ENCODE measurements around the gene LRRTM4. TPM values are rescaled to one million over a fixed set of nuclear protein-coding genes. Genes with fewer than 3 reads are reported as not detected.
"Not testable (repeated sequence)": the region's sequence is repeated elsewhere in the genome, so short reads cannot be mapped to it uniquely, and the experiment has no call there.

The LRRTM4 gene
- total RNA-seq, 1 donor from 2014 or later: not detected

DNA sequence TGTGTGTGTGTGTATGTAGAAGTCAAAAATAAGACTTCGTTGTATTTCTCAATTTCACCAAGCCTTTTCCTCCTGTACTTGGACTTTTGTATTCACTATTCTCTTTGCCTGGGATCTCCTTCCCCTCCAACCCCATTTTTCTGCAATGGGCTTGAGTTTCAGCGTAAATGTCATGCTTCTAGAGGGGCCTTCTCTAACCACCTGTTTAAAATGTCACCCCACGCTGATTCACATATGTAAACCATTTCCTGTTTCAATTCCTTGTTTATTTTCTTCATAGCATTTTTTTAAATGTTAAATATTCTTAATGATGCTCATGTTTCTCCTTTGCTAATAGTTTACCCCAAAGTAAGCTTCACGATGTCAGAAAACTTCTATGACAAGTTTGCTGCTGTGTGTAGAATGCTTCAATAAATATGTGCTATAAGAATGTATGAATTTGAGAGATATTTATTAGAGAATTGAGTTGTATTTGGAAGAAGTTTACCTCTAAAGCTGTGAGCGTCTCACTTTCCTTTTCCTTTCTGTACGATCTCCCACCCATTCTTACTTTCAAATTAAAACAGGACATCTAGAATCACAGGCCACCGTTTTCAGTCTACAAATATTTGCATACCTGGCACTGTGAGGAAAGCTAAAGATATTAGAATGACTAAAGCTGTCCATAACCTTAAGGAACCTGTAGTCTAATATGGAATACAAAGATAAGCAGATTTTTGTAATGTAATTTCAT lies 762.4 kb downstream of the LRRTM4 start:
- DNase-seq (ENCODE audit: low read depth): no peak

DNA sequence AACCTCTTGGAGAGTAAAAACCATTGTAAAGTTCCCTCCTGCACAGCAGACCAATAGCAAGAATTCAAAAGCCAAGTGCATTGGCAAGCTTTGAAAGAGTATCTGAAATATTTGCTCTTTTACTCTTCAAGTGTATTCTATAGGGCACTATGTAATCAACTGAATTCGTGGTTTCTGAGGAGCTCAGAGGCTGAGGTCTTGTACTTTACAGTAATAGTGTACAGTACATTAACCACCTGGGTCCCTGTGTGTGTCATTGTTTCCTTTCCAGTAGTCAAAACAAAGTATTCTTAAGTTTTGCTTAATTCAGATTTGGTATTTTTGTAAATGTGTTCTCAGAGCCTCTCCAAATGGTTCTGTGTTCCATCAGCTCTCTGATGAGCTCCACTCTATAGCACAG lies 769.7 kb downstream of the LRRTM4 start:
- DNase-seq (ENCODE audit: low read depth): no peak

DNA sequence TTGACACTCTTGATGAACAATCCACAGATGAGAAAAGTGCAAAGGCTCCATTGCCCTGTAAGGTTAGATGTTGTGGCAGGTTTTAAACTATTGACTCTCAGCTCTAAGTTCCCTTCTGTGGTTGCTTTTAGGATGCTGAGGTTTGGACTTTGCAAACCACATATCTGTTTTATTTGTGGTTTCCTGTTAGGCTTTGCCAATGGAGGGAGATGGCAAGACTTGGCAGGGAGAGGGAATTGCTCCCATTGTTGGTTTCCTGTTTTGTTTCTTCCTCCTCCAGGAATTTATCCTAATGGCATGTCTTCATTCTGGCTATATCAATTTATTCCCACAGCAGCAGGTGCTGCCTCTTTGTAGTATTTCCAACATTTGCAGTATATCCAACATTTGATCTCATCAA lies 772.3 kb downstream of the LRRTM4 start:
- peak; percentile 46 for DNase-seq (ENCODE audit: low read depth)

DNA sequence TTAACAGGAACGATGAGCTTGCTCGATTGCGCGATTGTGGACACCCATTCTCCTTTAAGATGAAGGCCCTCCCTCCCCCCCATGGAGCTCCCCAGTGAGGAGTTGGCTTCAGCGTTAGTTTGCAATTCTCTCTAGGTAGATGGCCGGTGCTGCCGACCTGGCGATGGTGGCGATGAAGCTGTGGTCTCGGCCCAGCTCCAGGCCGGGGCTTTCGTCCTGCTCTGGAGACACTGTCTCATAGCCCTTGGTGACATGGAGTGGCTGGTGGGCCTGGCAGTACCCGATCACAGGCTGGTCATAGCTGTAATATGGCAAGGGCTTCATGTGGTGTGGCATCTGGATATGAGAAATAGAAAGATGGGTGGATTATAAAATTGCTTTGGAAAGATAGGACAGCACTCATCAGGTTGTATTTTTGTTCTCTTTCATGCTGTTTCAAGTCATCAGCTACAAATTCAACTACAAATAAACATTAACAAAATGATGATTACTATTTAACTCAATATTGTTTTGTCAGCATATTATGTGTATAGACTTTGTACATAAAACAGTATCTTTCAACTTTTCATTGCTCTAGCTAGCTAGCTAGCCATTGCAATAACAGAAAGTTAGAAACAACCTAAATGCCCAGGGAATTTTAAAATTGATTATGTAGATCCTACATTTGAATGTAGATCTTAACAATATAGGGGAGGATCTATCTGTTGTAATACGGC lies 773.4 kb downstream of the LRRTM4 start:
- DNase-seq (ENCODE audit: low read depth): no peak

DNA sequence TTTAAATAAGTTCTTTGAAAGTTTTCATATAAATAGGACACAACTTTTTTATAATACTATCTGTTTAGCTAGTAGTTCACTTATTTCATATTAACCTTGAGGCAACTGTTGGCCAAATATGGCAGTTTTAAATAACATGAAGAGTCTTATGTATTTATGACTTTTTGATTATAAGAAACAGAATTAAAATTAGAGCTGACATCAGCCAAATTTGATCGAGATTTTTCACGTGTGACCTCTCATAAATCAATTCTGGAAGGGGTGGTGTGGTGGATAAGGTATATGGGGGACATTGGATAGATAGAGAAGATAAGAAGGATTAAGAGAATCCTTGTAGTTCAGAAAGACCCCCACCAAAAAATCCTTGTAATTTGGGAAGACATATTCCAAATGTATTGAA lies 776.6 kb downstream of the LRRTM4 start:
- no peak for DNase-seq (ENCODE audit: low read depth)

DNA sequence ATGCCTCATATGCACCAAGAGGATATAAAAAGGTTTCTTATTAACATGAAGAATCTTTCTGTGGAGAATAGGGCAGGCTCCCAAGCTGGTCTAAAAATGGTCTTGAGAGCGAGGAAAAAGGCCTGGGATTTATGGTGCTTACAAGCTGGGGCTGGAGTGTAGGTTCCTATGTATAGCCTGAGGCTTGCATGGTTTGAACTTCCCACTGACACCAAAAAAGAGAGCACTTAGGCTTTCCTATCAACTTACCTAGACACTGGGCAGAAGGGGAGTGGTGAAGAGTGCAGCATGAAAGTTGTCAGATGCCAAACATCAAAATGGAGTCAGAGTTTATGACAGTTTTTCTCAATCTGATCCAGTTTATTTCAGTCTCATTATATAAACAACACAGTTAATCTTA lies 784.6 kb downstream of the LRRTM4 start:
- no peak for DNase-seq (ENCODE audit: low read depth)

DNA sequence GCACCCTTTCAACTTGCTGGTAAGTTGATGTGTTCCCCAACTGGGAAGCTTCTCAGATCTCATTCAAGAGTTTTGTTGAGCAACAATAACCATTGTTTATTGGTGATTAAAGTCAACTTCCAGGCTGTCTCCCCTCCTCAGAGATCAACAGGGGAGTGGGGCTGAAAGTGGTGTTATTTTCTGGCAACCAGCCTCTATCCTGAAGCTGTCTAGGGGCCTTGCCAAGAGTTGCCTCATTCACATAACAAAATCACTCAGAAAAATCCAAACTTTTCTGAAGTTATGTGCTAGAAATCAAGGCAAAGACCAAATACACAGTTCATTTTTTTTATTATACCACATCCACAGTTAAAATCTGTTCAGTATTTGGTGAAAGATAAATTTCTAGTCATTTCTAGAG lies 788.4 kb downstream of the LRRTM4 start:
- no peak for DNase-seq (ENCODE audit: low read depth)

DNA sequence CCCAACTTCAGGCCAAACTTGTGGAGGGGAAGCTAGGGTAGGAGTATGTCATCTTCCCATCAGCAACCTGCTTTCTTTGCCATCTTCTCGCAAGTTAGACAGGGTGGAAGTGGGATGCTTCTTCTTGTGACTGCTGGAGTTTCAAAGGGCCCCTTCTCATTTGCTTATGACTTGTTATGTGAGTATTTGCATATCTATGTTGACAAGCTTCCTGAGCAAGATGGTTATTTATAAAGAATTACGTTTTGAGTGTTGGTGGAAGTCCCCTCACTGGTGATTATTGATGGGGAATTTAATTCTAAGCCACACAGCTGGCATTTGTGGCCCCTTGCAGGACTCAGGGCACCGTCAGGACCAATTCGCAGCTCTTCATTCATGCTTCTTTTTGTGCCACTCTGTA lies 791.0 kb downstream of the LRRTM4 start:
- no peak for DNase-seq (ENCODE audit: low read depth)

DNA sequence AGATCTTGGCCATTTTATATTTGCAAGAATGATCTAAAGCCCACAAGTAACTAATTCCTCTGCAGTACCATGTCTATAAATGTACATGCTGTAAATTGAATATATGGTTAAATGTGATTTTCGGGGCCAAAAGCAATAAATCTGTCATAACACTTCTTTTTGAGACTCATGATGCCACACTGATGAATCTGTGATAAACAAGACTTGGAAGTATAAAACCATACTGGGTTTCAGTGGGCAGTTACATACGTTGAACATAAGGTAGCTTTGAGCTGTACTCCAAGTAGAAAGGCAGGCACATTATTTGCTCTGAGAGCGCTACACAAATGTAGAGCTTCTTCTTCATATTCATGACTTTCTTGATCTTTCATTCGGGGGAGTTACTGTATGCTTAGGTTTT lies 792.2 kb downstream of the LRRTM4 start:
- DNase-seq (ENCODE audit: low read depth): no peak

DNA sequence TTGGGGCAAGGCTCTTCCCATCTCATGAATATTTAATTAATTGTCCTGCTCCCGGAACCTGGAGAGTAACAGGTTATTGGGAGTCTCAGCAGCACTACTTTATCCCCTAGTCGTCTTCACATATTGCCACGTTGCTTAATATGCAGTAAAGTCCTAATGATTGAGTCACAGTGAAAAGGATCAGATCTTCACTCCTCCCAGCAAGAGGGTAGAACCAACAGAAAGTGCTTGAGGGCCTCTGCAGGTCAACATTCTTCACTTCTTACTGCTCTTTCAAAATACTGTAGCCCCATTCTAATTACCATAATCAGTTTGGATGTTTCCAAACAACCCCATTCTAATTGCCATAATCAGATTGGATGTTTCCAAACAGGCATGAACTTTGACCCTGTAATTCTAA lies 801.0 kb downstream of the LRRTM4 start:
- no peak for DNase-seq (ENCODE audit: low read depth)

DNA sequence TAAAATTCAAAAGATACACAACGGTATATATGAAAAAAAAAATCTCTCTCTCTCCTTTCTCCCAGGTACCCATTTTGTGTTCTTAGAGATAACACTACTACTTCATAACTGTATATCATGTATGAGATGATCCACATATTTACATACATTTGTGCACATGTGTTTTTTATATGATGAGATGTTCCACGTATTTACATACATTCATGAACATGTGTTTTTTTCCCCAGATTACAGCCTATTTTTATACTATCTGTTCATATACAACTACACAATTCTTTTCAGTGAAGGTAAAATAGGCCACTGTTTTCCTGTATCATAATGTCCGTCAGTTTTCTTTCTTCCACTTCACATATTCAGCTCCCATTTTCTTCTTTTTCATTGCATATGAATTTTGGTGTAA lies 808.9 kb downstream of the LRRTM4 start:
- DNase-seq (ENCODE audit: low read depth): no peak

DNA sequence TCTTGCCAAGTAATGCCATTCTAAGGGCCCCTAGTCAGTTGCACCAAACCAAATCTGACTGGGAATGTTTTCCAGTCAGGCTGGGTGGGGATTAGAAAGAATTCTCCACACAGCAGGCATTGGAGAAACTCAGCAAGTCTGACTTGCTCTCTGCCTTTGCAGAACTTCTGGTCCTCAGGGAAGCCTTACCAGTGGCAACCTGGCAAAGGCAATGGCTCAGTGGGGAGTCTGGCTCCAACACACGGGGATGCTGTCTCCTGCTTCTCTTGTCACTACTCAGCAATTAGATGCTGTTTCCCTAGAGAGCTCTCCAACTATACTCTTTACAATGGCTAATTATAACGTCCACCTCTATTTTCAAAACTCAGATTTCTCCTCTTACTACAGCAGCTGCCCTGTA lies 810.7 kb downstream of the LRRTM4 start:
- no peak for DNase-seq (ENCODE audit: low read depth)

DNA sequence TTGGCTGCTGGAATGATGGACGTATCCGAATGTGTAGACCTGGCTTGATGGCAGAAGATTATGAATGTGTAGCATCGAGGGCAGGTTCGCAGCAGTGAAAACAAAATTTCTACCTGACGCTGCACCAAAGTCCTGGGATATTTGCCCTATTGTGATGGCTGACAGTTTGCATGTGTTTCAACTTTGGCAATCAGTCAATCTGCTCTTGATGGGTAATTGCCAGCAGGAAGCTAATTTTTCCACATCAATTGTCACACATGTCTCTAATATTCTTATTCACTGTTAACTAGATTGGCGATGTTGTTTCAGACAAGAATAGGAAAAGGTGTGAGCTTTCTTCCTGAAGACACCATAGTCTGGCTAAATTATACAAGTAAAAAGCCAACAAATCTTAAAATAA lies 821.3 kb downstream of the LRRTM4 start:
- DNase-seq (ENCODE audit: low read depth): no peak

DNA sequence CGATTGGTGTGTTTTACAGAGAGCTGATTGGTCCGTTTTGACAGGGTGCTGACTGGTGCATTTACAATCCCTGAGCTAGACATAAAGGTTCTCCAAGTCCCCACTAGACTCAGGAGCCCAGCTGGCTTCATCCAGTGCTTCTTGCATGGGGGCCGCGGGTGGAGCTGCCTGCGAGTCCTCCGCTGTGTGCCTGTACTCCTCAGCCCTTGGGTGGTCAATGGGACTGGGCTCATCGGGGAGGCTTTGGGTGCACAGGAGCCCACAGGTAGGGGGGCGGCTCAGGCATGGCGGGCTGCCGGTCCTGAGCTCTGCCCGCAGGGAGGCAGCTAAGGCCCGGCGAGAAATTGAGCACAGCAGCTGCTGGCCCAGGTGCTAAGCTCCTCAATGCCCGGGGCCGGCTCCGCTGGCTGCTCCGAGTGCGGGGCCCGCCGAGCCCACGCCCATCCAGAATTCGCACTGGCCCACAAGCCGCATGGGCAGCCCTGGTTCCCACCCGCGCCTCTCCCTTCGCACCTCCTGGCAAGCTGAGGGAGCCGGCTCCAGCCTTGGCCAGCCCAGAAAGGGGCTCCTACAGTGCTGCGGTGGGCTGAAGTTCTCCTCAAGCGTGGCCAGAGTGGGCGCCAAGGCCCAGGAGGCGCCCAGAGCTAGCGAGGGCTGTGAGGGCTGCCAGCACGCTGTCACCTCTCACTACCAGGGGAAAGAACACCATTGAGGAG lies 824.0 kb downstream of the LRRTM4 start:
- not testable (repeated sequence) for DNase-seq (ENCODE audit: low read depth)
